HepG2 (cell line): ENCODE measurements around the gene ZDHHC7. TPM values are rescaled to one million over a fixed set of nuclear protein-coding genes. Genes with fewer than 3 reads are reported as not detected.
A peak's percentile ranks its signal among the peaks of the same experiment; 100 is the strongest.

Source experiments
- MAFF ChIP-seq: IDR thresholded peaks from 2 replicates; pipeline ENCODE4 v1.6.1; 2011; ENCODE audit warnings: low read depth, low read length, improper control_type of control experiment
- MAFK ChIP-seq, 2 experiments: IDR thresholded peaks in 1 of 2; conservative IDR thresholded peaks in 1 of 2; 2 replicates each; pipeline ENCODE4 v1.6.1; 2011; ENCODE audit warnings: improper control_type of control experiment in 2 of 2, low read length in 2 of 2
- RARA ChIP-seq: IDR thresholded peaks from 2 replicates; pipeline ENCODE4 v1.6.1; 2016; ENCODE audit warnings: missing genetic modification reagents, missing compliant biosample characterization
- SAP130 ChIP-seq: IDR thresholded peaks from 2 replicates; pipeline ENCODE4 v1.6.1; 2016; ENCODE audit warnings: low read depth
- ZNF777 ChIP-seq: sonication (generic); formaldehyde crosslinking; IDR thresholded peaks from 2 replicates; pipeline ENCODE4 v1.4.0; 2020; ENCODE audit warnings: missing genetic modification reagents
- ZSCAN22 ChIP-seq: sonication (generic); formaldehyde crosslinking; IDR thresholded peaks from 2 replicates; pipeline ENCODE4 v1.4.0; 2020; ENCODE audit warnings: mild to moderate bottlenecking, missing genetic modification reagents
- ZZZ3 ChIP-seq: sonication (generic); formaldehyde crosslinking; IDR thresholded peaks from 2 replicates; pipeline ENCODE4 v1.4.0; 2020; ENCODE audit warnings: missing genetic modification reagents, mild to moderate bottlenecking, borderline replicate concordance
- polyA plus RNA-seq, 8 experiments: library from polyadenylated mRNA; depleted of rRNA in 3 of 8; stranded (reverse) in 7 of 8; unstranded in 1 of 8; fragments of >200 nt; fragmentation: Illumina TruSeq in 4 of 8; extraction: Trizol in 4 of 8; gene quantifications; 2 replicates each; pipeline versions ENCODE4 v1.2.1 to v1.2.3, GENCODE V29; 2011 to 2016; ENCODE audit warnings: low read depth in 4 of 8, missing spikeins in 1 of 8, mixed read lengths in 1 of 8; ENCODE audit not compliant: insufficient read depth in 1 of 8
- total RNA-seq, 5 experiments: library from RNA; depleted of rRNA; stranded (reverse); fragments of >200 nt; fragmentation: Illumina TruSeq; extraction: Trizol; gene quantifications; 2 replicates each; pipeline ENCODE4 v1.2.3, GENCODE V29; 2016; ENCODE audit warnings: low read depth in 1 of 5
- TF ChIP-seq, protein P1 (sequence below): sonication (generic); formaldehyde crosslinking; IDR thresholded peaks from 2 replicates; pipeline ENCODE4 v1.9.0; 2021; ENCODE audit warnings: mild to moderate bottlenecking, missing genetic modification reagents
- TF ChIP-seq, protein P2 (sequence below): sonication (generic); formaldehyde crosslinking; IDR thresholded peaks from 2 replicates; pipeline ENCODE4 v1.5.1; 2020; ENCODE audit warnings: mild to moderate bottlenecking, missing genetic modification reagents, moderate library complexity
- TF ChIP-seq, protein P3 (sequence below): sonication (generic); formaldehyde crosslinking; IDR thresholded peaks from 2 replicates; pipeline ENCODE4 v1.4.0; 2020; ENCODE audit warnings: missing genetic modification reagents
- TF ChIP-seq, protein P4 (sequence below): sonication (generic); formaldehyde crosslinking; IDR thresholded peaks from 2 replicates; pipeline ENCODE4 v1.8.0; 2022; ENCODE audit warnings: missing genetic modification reagents, low read depth, mild to moderate bottlenecking, borderline replicate concordance

Gene ZDHHC7
- total and polyA plus RNA-seq, 2 of the 13 experiments (the other 11 are each of a cell fraction or from before 2014, with no cell fraction given) = 46.8 to 67.6 TPM

DNA sequence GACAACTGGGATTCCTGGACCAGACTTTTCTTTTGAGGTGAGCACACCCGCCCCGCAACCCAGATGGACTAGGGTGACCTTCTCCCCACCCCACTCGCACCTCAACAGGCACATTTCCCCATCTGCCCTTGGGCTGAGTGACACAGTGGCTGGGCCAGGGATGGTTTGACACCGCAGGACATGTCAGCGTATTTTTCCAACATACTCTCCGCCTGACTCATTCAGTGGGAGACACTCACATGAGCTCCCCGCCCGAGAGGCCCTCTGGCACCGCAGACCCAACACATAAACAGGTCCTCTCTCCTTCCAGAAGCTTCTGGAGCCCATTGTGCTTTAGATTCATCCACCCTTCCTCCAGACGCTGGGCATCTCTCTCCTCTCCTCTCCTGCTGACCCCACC, 69.4 kb downstream of the ZDHHC7 start (continued):
- TF ChIP-seq, protein P1, sequence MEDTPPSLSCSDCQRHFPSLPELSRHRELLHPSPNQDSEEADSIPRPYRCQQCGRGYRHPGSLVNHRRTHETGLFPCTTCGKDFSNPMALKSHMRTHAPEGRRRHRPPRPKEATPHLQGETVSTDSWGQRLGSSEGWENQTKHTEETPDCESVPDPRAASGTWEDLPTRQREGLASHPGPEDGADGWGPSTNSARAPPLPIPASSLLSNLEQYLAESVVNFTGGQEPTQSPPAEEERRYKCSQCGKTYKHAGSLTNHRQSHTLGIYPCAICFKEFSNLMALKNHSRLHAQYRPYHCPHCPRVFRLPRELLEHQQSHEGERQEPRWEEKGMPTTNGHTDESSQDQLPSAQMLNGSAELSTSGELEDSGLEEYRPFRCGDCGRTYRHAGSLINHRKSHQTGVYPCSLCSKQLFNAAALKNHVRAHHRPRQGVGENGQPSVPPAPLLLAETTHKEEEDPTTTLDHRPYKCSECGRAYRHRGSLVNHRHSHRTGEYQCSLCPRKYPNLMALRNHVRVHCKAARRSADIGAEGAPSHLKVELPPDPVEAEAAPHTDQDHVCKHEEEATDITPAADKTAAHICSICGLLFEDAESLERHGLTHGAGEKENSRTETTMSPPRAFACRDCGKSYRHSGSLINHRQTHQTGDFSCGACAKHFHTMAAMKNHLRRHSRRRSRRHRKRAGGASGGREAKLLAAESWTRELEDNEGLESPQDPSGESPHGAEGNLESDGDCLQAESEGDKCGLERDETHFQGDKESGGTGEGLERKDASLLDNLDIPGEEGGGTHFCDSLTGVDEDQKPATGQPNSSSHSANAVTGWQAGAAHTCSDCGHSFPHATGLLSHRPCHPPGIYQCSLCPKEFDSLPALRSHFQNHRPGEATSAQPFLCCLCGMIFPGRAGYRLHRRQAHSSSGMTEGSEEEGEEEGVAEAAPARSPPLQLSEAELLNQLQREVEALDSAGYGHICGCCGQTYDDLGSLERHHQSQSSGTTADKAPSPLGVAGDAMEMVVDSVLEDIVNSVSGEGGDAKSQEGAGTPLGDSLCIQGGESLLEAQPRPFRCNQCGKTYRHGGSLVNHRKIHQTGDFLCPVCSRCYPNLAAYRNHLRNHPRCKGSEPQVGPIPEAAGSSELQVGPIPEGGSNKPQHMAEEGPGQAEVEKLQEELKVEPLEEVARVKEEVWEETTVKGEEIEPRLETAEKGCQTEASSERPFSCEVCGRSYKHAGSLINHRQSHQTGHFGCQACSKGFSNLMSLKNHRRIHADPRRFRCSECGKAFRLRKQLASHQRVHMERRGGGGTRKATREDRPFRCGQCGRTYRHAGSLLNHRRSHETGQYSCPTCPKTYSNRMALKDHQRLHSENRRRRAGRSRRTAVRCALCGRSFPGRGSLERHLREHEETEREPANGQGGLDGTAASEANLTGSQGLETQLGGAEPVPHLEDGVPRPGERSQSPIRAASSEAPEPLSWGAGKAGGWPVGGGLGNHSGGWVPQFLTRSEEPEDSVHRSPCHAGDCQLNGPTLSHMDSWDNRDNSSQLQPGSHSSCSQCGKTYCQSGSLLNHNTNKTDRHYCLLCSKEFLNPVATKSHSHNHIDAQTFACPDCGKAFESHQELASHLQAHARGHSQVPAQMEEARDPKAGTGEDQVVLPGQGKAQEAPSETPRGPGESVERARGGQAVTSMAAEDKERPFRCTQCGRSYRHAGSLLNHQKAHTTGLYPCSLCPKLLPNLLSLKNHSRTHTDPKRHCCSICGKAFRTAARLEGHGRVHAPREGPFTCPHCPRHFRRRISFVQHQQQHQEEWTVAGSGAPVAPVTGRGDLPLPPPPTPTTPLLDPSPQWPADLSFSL (CRISPR knock-in tag) = no peak
- TF ChIP-seq ZNF777 (CRISPR knock-in tag) (no peak), MAFK (conservative IDR thresholded peaks at IDR 0.05 in 1 of 2, IDR thresholded peaks at IDR 0.05 in 1 of 2; ENCODE audit: low read length in 2 of 2) (0 out of 4 replicates have a peak, but pooled peaks of 1 of the 2 experiments have one; percentile 15), RARA (CRISPR knock-in tag) (peak; percentile 32; the same call in 1 of the 2 replicates), ZSCAN22 (CRISPR knock-in tag) (no peak), MAFF (peak; percentile 16; the same call in 1 of the 2 replicates), ZZZ3 (CRISPR knock-in tag) (no peak), SAP130 (peak; percentile 37; the same call in 1 of the 2 replicates)
- TF ChIP-seq, protein P2, sequence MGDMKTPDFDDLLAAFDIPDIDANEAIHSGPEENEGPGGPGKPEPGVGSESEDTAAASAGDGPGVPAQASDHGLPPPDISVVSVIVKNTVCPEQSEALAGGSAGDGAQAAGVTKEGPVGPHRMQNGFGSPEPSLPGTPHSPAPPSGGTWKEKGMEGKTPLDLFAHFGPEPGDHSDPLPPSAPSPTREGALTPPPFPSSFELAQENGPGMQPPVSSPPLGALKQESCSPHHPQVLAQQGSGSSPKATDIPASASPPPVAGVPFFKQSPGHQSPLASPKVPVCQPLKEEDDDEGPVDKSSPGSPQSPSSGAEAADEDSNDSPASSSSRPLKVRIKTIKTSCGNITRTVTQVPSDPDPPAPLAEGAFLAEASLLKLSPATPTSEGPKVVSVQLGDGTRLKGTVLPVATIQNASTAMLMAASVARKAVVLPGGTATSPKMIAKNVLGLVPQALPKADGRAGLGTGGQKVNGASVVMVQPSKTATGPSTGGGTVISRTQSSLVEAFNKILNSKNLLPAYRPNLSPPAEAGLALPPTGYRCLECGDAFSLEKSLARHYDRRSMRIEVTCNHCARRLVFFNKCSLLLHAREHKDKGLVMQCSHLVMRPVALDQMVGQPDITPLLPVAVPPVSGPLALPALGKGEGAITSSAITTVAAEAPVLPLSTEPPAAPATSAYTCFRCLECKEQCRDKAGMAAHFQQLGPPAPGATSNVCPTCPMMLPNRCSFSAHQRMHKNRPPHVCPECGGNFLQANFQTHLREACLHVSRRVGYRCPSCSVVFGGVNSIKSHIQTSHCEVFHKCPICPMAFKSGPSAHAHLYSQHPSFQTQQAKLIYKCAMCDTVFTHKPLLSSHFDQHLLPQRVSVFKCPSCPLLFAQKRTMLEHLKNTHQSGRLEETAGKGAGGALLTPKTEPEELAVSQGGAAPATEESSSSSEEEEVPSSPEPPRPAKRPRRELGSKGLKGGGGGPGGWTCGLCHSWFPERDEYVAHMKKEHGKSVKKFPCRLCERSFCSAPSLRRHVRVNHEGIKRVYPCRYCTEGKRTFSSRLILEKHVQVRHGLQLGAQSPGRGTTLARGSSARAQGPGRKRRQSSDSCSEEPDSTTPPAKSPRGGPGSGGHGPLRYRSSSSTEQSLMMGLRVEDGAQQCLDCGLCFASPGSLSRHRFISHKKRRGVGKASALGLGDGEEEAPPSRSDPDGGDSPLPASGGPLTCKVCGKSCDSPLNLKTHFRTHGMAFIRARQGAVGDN (CRISPR knock-in tag) = 0 out of 2 replicates have a peak, but pooled peaks have one; percentile 15
- TF ChIP-seq, protein P3, sequence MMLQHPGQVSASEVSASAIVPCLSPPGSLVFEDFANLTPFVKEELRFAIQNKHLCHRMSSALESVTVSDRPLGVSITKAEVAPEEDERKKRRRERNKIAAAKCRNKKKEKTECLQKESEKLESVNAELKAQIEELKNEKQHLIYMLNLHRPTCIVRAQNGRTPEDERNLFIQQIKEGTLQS (CRISPR knock-in tag) = no peak
- TF ChIP-seq, protein P4, sequence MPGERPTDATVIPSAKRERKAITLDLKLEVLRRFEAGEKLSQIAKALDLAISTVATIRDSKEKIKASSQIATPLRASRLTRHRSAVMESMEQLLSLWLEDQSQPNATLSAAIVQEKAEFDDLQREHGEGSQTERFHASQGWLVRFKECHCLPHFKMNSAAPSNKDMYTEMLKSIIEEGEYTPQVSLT (CRISPR knock-in tag) = no peak
